Colonic mucosa (tissue), 4 donors: Measurements from ENCODE around the gene TPST1. TPM values are rescaled to one million over a fixed set of nuclear protein-coding genes. Genes with fewer than 3 reads are reported as not detected.

Experiments
- DNase-seq: peaks from one replicate; pipeline ENCODE4 v3.0.0-alpha.2; 2020
- H3K27ac ChIP-seq: fragments of 200-600 bp; one replicate; pipeline ENCODE4 v1.8.0; 2021
- H3K27me3 ChIP-seq: fragments of 200-600 bp; one replicate; pipeline ENCODE4 v1.8.0; 2021
- H3K36me3 ChIP-seq: fragments of 200-600 bp; one replicate; pipeline ENCODE4 v1.8.0; 2021
- H3K4me1 ChIP-seq: fragments of 200-600 bp; one replicate; pipeline ENCODE4 v1.8.0; 2021; ENCODE audit warnings: mild to moderate bottlenecking
- H3K4me3 ChIP-seq: fragments of 200-600 bp; one replicate; pipeline ENCODE4 v1.8.0; 2021
- H3K9ac ChIP-seq, 2 donors: one replicate each; pipeline ENCODE4 v1.7.0; 2013; ENCODE audit warnings: control low read depth in 2 of 2, low read depth in 2 of 2, low read length in 2 of 2
- H3K9me3 ChIP-seq: fragments of 200-600 bp; one replicate; pipeline ENCODE4 v1.8.0; 2021
- intact Hi-C: fragments of 100-400 bp; cut with DNase I; formaldehyde crosslinking; loops from one replicate; pipeline ENCODE4 v1.14.1; 2022
- total RNA-seq, 2 donors: library from RNA; stranded (reverse); fragmentation: NEBNext Ultra II Directional in 1 of 2; extraction: Animal tissue kit (Norgen Biotek cat#: 25700) in 1 of 2; gene quantifications; one replicate each; pipeline ENCODE4 v1.2.1, GENCODE V29; 2021
- TF ChIP-seq, protein P1 (sequence below): fragments of 200-600 bp; IDR thresholded peaks from one replicate; pipeline ENCODE4 v1.8.0; 2022; ENCODE audit warnings: antibody characterized with exemption, mild to moderate bottlenecking
- donor health status: healthy.
- donor health status: DM: no; HTN: no; CAD: no.
- donor health status: DM: no; HTN: no; CAD: no.

The TPST1 gene
- total RNA-seq, 2 donors from 2014 or later = 3.6 to 6.1 TPM

DNA sequence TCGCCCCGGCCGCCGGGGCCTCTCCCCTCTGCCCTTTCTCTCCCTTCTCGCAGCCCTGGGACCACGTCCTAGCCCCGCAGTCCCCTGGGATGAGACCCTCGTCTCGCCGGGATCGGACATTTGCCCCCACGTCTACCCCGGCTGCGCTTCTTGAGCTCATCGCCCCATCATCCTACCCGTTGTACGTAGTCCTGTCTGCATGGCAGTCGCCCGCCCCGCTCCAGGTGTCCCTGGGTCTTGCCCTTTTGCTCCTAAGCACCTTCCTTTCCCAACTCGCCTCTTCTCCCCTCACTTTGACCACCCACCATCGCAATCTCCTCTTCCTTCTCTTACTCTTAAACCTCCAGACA is 582 bp downstream of the TPST1 start:
- Histone ChIP-seq H3K4me1 (no peaks in the 10 kb centered on the region), H3K9ac (peak overlapping the region; percentile 58 to 86), H3K27me3 (no peaks in the 10 kb centered on the region), H3K9me3 (no peaks in the 10 kb centered on the region), H3K36me3 (no peaks in the 10 kb centered on the region), H3K27ac (no peak overlapping the region), H3K4me3 (peak overlapping the region; percentile 77)
- DNase-seq = no peak
- TF ChIP-seq, protein P1, sequence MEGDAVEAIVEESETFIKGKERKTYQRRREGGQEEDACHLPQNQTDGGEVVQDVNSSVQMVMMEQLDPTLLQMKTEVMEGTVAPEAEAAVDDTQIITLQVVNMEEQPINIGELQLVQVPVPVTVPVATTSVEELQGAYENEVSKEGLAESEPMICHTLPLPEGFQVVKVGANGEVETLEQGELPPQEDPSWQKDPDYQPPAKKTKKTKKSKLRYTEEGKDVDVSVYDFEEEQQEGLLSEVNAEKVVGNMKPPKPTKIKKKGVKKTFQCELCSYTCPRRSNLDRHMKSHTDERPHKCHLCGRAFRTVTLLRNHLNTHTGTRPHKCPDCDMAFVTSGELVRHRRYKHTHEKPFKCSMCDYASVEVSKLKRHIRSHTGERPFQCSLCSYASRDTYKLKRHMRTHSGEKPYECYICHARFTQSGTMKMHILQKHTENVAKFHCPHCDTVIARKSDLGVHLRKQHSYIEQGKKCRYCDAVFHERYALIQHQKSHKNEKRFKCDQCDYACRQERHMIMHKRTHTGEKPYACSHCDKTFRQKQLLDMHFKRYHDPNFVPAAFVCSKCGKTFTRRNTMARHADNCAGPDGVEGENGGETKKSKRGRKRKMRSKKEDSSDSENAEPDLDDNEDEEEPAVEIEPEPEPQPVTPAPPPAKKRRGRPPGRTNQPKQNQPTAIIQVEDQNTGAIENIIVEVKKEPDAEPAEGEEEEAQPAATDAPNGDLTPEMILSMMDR = no peak
- intact Hi-C loops = no loop called here

DNA sequence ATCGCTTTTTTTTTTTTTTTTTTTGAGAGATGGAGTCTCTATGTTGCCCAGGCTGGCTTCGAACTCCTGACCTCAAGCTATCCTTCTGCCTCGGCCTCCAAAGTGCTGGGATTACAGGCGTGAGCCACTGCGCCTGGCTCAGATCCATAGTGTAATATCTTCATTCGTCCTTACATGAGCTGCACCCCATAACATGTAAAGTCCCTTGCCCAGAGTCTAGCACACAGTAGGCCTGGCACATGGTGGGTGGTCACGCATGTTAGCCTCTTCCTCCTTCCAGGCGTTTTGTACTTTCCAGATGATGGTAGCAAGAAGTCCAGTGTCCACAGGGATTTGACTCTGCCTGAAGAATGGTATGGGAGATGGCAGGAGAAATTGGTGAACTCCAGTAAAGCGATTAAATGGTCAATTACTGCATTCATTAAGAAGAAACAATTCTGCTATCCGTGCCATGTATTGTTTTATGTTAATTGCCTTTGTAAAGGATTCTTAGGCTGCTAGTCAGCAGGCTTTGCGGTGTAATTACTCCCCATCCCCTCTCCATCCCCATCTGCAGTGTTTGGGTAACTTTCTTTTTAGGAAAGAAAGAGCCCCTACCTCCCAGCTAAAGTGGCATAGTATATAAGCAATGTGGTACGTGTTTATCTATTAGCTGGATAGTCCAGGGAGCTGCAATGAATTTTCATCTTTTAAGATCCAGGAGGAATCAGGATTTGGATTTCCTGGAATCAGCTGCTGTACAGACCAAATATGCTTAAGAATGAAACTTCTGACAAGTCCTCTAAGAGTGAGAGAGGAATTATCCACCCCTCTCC is 1.2 kb downstream of the TPST1 start:
- no peaks in the 10 kb centered on the region for H3K36me3 ChIP-seq
- intact Hi-C loops = no loop called here
- H3K4me3 ChIP-seq = peak overlapping the region; percentile 77
- no peaks in the 10 kb centered on the region for H3K9me3 ChIP-seq
- peak overlapping the region in 1 of 2 donors; percentile 40 for H3K9ac ChIP-seq
- TF ChIP-seq, protein P1 = no peak
- no peak overlapping the region for H3K27ac ChIP-seq
- no peaks in the 10 kb centered on the region for H3K27me3 ChIP-seq
- no peak for DNase-seq
- H3K4me1 ChIP-seq = no peaks in the 10 kb centered on the region

DNA sequence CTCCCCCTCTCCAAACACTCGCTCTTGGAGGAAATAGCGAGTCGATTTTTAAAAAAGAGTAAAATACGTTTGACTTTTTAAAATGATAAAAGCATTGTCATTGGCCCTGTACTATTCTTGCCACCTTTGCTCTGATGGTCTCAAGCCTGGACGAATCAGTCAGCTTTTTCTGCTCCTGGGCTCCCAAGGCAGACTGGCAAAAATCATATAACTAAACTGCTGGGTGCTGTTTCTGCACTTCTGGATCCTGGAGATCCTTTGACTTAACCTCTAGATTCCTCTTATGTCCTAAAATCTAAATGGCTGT is 1.8 kb downstream of the TPST1 start:
- no peak overlapping the region for H3K4me3 ChIP-seq
- no peaks in the 10 kb centered on the region for H3K4me1 ChIP-seq
- peak overlapping the region in 1 of 2 donors; percentile 24 for H3K9ac ChIP-seq
- H3K9me3 ChIP-seq = no peaks in the 10 kb centered on the region
- TF ChIP-seq, protein P1 = no peak
- no peaks in the 10 kb centered on the region for H3K36me3 ChIP-seq
- no peak for DNase-seq
- intact Hi-C loops = no loop called here
- no peak overlapping the region for H3K27ac ChIP-seq
- no peaks in the 10 kb centered on the region for H3K27me3 ChIP-seq

DNA sequence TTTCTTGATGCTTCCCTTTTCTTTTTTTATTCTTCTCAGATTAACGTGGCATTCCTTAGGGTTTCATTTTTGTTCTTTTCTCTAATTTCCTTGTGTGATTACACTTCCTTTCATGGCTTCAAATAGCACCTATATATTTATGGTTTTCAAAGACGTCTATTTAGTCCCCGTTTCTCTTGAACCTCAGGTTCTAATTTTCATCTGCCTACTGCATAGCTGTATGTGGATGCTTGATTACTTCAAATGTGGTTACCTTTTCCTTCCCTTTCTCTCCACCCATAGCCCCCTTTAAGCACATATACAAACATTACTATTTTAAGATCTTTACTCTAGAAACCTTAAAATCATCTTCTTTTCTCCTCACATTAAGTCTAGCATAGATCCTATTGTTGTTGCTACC is 2.4 kb downstream of the TPST1 start:
- Histone ChIP-seq H3K4me3 (no peak overlapping the region), H3K9me3 (no peaks in the 10 kb centered on the region), H3K27ac (no peak overlapping the region), H3K4me1 (no peaks in the 10 kb centered on the region), H3K9ac (no peak overlapping the region), H3K36me3 (no peaks in the 10 kb centered on the region), H3K27me3 (no peaks in the 10 kb centered on the region)
- intact Hi-C loops = no loop called here
- TF ChIP-seq, protein P1 = no peak
- no peak for DNase-seq

DNA sequence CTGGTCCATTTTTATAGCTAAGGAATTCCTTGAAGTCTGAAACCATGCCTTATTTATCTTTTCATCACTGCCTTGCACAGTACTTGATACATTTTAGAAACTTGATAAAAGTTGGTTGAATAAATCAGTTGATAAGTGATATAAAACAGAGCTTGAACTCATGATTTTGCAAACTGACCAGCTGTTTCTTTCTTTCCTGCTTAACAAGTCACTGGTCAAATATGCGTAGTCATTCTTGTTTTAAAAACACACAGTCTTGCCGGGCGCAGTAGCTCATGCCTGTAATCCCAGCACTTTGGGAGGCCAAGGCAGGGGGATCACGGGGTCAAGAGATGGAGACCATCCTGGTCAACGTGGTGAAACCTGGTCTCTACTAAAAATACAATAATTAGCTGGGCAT is 6.3 kb downstream of the TPST1 start:
- Histone ChIP-seq H3K36me3 (no peaks in the 10 kb centered on the region), H3K9ac (no peak overlapping the region), H3K27me3 (no peaks in the 10 kb centered on the region), H3K9me3 (no peaks in the 10 kb centered on the region), H3K4me1 (no peaks in the 10 kb centered on the region), H3K27ac (no peak overlapping the region), H3K4me3 (no peak overlapping the region)
- DNase-seq = no peak
- intact Hi-C loops = no loop called here
- TF ChIP-seq, protein P1 = no peak
